Fibroblast of pulmonary artery (primary cell): ENCODE data around the gene ERICH3.

ENCODE experiments used
- DNase-seq: peaks from one replicate; pipeline ENCODE4 v3.0.0-alpha.2; 2010; ENCODE audit warnings: low read depth
- H3K4me3 ChIP-seq: replicated peaks from 2 replicates; pipeline ENCODE4 v1.5.1; 2011; ENCODE audit warnings: low read depth, mild to moderate bottlenecking, control low read depth, low read length, moderate library complexity
- TF ChIP-seq, protein P1 (sequence below): IDR thresholded peaks from 2 replicates; pipeline ENCODE4 v1.5.1; 2011; ENCODE audit warnings: mild to moderate bottlenecking, control low read depth, low read length, inconsistent platforms; ENCODE audit errors: missing control alignments

Gene ERICH3

DNA sequence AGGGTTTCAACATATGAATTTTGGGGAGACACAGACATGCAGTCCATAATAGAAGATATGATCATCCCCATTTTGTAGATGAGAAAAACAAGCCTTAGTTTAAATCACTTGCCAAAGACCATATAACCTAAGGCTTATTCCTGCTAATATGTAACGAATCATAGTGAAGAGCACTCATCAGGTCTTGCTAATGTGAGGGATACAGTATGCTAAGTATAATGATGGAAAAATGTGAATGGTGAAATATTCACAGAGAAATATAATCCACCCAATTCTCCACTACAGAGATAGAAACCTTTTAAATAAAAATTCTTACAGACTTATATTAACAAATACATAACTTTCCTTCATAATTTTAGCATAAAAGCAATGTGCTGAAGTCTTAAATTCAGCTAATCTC is 18.9 kb downstream of the ERICH3 start:
- TF ChIP-seq, protein P1, sequence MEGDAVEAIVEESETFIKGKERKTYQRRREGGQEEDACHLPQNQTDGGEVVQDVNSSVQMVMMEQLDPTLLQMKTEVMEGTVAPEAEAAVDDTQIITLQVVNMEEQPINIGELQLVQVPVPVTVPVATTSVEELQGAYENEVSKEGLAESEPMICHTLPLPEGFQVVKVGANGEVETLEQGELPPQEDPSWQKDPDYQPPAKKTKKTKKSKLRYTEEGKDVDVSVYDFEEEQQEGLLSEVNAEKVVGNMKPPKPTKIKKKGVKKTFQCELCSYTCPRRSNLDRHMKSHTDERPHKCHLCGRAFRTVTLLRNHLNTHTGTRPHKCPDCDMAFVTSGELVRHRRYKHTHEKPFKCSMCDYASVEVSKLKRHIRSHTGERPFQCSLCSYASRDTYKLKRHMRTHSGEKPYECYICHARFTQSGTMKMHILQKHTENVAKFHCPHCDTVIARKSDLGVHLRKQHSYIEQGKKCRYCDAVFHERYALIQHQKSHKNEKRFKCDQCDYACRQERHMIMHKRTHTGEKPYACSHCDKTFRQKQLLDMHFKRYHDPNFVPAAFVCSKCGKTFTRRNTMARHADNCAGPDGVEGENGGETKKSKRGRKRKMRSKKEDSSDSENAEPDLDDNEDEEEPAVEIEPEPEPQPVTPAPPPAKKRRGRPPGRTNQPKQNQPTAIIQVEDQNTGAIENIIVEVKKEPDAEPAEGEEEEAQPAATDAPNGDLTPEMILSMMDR = no peak
- no peak overlapping the region for H3K4me3 ChIP-seq
- DNase-seq = no peak

DNA sequence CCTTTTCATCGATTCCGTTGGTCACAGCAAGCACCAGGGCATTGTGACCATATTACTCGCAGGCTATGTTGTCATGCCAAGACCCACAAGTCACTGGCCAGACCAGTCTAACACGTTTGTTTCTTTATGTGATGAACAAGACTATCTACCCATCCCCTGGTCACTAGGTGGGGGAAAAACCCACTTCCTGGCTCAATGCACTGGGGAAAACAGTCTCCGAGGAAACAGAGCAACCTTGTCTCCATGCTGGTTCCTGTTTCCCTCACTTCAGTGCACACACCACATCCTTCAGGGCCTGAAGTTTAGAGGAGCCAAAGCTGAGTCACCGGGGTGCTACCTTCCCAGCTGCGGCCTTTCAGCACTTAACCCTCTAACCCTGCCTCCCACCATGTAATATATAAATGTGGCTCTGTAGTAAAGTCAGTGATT is 20.9 kb downstream of the ERICH3 start:
- peak; percentile 41 for DNase-seq
- no peak overlapping the region for H3K4me3 ChIP-seq

DNA sequence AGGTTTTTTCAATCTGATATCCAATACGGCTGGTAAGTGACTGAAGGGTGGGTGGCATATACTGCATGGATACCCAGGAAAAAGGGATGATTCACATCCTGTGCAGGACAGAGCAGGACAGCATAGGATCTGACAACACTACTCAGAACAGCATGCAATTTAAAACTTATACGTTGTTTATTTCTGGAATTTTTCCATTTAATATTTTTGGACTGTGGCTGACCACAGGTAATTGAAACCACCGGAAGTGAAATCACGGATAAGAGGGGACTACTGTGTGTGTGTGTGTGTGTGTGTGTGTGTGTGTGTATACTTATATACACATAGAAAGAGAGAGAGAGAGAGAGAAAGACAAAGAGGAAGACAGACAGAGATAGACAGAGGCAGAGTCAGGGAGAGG is 23.0 kb downstream of the ERICH3 start:
- peak; percentile 1 for DNase-seq

More for the DNA sequence above, 20.9 kb downstream of the ERICH3 start:
- TF ChIP-seq, protein P1 = no peak

DNA sequence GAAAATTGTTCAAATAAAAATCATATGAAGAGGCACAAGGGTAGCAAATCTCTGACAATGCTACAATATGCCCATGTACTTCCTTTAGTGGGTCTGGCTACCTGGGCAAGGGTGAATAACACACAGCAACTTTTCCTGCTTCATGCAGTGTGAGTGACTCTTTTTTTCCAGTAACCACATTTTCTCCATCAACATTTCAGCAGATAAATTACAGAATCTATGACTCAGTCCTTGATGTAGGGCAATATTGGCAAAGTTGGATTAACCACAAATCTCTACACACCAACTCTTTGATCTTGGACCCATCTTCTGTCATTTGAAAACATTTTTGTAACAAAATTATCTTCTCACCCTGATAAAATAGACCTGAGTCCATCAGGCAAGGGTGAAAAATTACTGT is 31.7 kb downstream of the ERICH3 start:
- TF ChIP-seq, protein P1 = no peak

More for the DNA sequence above, 23.0 kb downstream of the ERICH3 start:
- TF ChIP-seq, protein P1 = no peak
- H3K4me3 ChIP-seq = no peak overlapping the region

DNA sequence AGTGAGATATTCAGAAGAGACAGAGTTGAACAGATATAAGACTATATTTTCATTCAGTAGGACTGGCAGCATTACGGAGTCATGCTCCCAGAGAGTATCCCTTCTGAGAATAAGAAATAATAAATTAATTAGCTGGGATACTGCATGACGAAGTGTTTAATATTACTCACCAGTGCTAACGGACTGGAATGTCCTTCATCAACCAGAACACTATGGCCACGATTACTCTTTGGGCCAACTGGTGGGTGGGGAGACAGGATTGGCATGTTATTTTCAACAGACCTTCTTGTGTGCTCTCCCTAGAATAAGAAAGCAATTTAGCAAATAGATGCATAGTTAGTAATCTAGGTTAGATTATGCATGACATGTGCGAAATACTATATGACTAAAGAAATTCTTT is 32.4 kb downstream of the ERICH3 start:
- DNase-seq = no peak
- TF ChIP-seq, protein P1 = no peak
- no peak overlapping the region for H3K4me3 ChIP-seq

More for the DNA sequence above, 31.7 kb downstream of the ERICH3 start:
- no peak for DNase-seq
- H3K4me3 ChIP-seq = no peak overlapping the region

DNA sequence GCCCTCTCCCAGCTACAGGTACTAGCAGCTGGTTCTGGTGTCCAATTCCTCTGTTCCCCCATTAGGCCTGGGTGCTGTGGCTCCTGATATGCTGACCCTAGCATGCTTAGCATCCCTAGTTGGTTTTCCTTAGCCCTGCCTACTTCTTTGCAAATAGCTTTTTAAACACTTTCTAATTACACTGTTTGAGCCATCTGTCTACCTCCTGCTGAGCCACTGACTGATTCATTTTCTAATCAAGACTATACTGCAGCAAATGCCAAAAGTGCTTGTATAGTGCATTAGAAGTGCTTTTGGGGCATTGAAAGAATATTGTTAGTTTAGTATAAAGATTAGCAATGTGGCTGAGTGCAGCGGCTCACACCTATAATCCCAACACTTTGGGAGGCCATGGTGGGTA is 36.3 kb downstream of the ERICH3 start:
- DNase-seq = no peak
- H3K4me3 ChIP-seq = no peak overlapping the region
- TF ChIP-seq, protein P1 = no peak

DNA sequence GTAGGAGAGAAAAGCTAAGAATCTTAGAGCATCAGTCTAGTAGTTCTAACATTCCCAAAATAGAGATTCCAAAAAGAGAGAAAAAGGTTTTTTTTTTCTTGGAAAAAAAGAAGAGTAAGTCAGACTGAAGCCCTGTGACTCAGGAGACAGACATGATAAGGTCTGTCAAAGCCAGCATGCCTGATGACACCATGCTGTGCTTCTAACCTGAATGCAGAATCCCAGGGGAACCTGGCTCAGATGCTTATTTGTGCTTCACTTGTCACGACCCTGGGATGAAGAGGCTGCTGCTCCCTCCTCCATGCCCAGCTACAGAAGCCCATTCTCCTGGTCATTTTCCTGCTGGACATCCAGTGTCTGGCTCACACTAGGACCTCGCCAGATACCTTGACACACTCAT is 44.3 kb downstream of the ERICH3 start:
- H3K4me3 ChIP-seq = no peak overlapping the region
- DNase-seq = no peak
- TF ChIP-seq, protein P1 = no peak
